K562 treated with DMSO at 1 percent for 48 hours (cell line): Measurements from ENCODE around the gene GC. TPM values are rescaled to one million over a fixed set of nuclear protein-coding genes. Genes with fewer than 3 reads are reported as not detected.

Source experiments
- total RNA-seq: library from RNA; unstranded; fragments of 300-600 nt; gene quantifications from 2 replicates; pipeline ENCODE4 v1.2.3, GENCODE V29; 2022; ENCODE audit warnings: low replicate concordance; ENCODE audit errors: extremely low read depth

GC gene
- total RNA-seq = not detected in 2 replicates

GRCh38 chr4:71783972-71784371, at the start of gene GC:
GC (minus strand) TSS chr4:71784079; CDS start chr4:71784018, 61 bp downstream.

Other genes starting within 250 kb of the GC start
- gene NPFFR2, start 247.9 kb upstream of the GC start, total RNA-seq = not detected in 2 replicates